Keratinocyte (primary cell): Measurements from ENCODE around the gene PAN3. TPM values are rescaled to one million over a fixed set of nuclear protein-coding genes. Genes with fewer than 3 reads are reported as not detected.

Source experiments
- DNase-seq: peaks from one replicate; pipeline ENCODE4 v3.0.0-alpha.2; 2011; ENCODE audit warnings: low read depth, missing footprints, low spot score
- FAIRE-seq: peaks from 2 replicates; lab custom pipeline; 2011; peaks lifted over from hg19 to GRCh38; lab: Jason Lieb, UNC
- H2AFZ ChIP-seq: 2 replicates; pipeline ENCODE4 v1.6.0; 2012; ENCODE audit warnings: low read length, control low read depth, inconsistent platforms; ENCODE audit not compliant: control insufficient read depth
- H3K27ac ChIP-seq: 2 replicates; pipeline ENCODE4 v1.5.1; 2011; ENCODE audit warnings: low read length; ENCODE audit not compliant: control insufficient read depth, insufficient read depth
- H3K27me3 ChIP-seq: 3 replicates; pipeline ENCODE4 v1.6.0; 2011; ENCODE audit warnings: low read length; ENCODE audit not compliant: control insufficient read depth, insufficient read depth; ENCODE audit errors: extremely low read depth
- H3K36me3 ChIP-seq, 2 experiments: 2 replicates in 1 of 2; 3 replicates in 1 of 2; pipeline ENCODE4 v1.5.1; 2011; ENCODE audit warnings: low read length in 2 of 2, mild to moderate bottlenecking in 1 of 2; ENCODE audit not compliant: control insufficient read depth in 2 of 2, insufficient read depth in 2 of 2; ENCODE audit errors: extremely low read depth in 1 of 2
- H3K4me1 ChIP-seq: 3 replicates; pipeline ENCODE4 v1.5.1; 2011; ENCODE audit warnings: low read length; ENCODE audit not compliant: control insufficient read depth, insufficient read depth; ENCODE audit errors: extremely low read depth
- H3K4me2 ChIP-seq: 3 replicates; pipeline ENCODE4 v1.6.0; 2011; ENCODE audit warnings: low read depth, low read length; ENCODE audit not compliant: control insufficient read depth, insufficient read depth; ENCODE audit errors: extremely low read depth
- H3K4me3 ChIP-seq, 3 experiments: fragments of 200-600 bp in 1 of 3; sonication (generic) in 1 of 3; 2 replicates in 2 of 3; 3 replicates in 1 of 3; pipeline ENCODE4 v1.5.1; 2011 to 2016; ENCODE audit warnings: low read length in 3 of 3, mild to moderate bottlenecking in 3 of 3, control low read depth in 2 of 3, inconsistent platforms in 1 of 3, low read depth in 1 of 3, mixed read lengths in 1 of 3, mixed run types in 1 of 3, moderate library complexity in 1 of 3; ENCODE audit not compliant: control insufficient read depth in 2 of 3, insufficient read depth in 2 of 3; ENCODE audit errors: extremely low read depth in 1 of 3
- H3K79me2 ChIP-seq: 2 replicates; pipeline ENCODE4 v1.6.0; 2012; ENCODE audit warnings: low read length; ENCODE audit not compliant: control insufficient read depth, insufficient read depth
- H3K9ac ChIP-seq: 3 replicates; pipeline ENCODE4 v1.6.0; 2011; ENCODE audit warnings: low read length; ENCODE audit not compliant: control insufficient read depth, insufficient read depth; ENCODE audit errors: extremely low read depth
- H3K9me1 ChIP-seq: 3 replicates; pipeline ENCODE4 v1.6.0; 2011; ENCODE audit warnings: low read length; ENCODE audit not compliant: control insufficient read depth, insufficient read depth; ENCODE audit errors: extremely low read depth
- H3K9me3 ChIP-seq: 2 replicates; pipeline ENCODE4 v1.5.1; 2012; ENCODE audit warnings: low read depth, low read length; ENCODE audit not compliant: control insufficient read depth
- H4K20me1 ChIP-seq: 3 replicates; pipeline ENCODE4 v1.6.0; 2011; ENCODE audit warnings: low read length; ENCODE audit not compliant: control insufficient read depth, insufficient read depth; ENCODE audit errors: extremely low read depth
- CTCF ChIP-seq, 3 experiments: IDR thresholded peaks in 1 of 3; conservative IDR thresholded peaks in 1 of 3; optimal IDR thresholded peaks in 1 of 3; 2 replicates in 2 of 3; 3 replicates in 1 of 3; pipeline versions ENCODE3 to v1.5.1; 2011; ENCODE audit warnings: low read length in 3 of 3, mild to moderate bottlenecking in 3 of 3, moderate library complexity in 2 of 3, control low read depth in 1 of 3, inconsistent platforms in 1 of 3; ENCODE audit not compliant: insufficient read depth in 2 of 3; ENCODE audit errors: extremely low read depth in 1 of 3
- EZH2 ChIP-seq: IDR thresholded peaks from one replicate; pipeline ENCODE4 v1.6.1; 2012; ENCODE audit warnings: inconsistent platforms, mild to moderate bottlenecking, low read length, moderate library complexity
- dilution Hi-C: fragments of 300-500 bp; cut with MboI; formaldehyde crosslinking; loops from one replicate; pipeline ENCODE4 v1.7.0; 2020; ENCODE audit warnings: low sequenced_read_pairs; ENCODE audit not compliant: extremely low pct_ligation_motif_present
- polyA plus RNA-seq, 5 experiments: library from polyadenylated mRNA; depleted of rRNA in 3 of 5; stranded (reverse) in 3 of 5; stranded (forward) in 1 of 5; unstranded in 1 of 5; fragments of >200 nt; gene quantifications; 1 replicate in 1 of 5; 2 replicates in 3 of 5; 3 replicates in 1 of 5; pipeline versions ENCODE4 v1.2.1 to v1.2.3, GENCODE V29; 2011 to 2012; ENCODE audit warnings: missing spikeins in 2 of 5, low read depth in 1 of 5, low replicate concordance in 1 of 5

Gene PAN3
- polyA plus RNA-seq, 1 donor (not counting 4 experiments of a cell fraction or from before 2014, with no cell fraction given), result 16.8 TPM

GRCh38 chr13:28314879-28315278 lies 176.5 kb downstream of the PAN3 start:
- DNase-seq (no peak), FAIRE-seq (no peak)
- Histone ChIP-seq H3K9ac (no peak overlapping the region), H3K9me1 (no peaks in the 10 kb centered on the region), H4K20me1 (no peaks in the 10 kb centered on the region), H3K79me2 (no peaks in the 10 kb centered on the region), H3K9me3 (no peaks in the 10 kb centered on the region), H3K4me2 (no peak overlapping the region), H3K27me3 (no peaks in the 10 kb centered on the region), H3K36me3 (no peaks in the 10 kb centered on the region), H3K4me1 (no peaks in the 10 kb centered on the region), H3K27ac (no peak overlapping the region), H3K4me3 (no peak overlapping the region), H2AFZ (no peak overlapping the region)
- no peak for TF ChIP-seq EZH2
- no peak for TF ChIP-seq CTCF (optimal IDR thresholded peaks at IDR 0.05 in 1 of 3, IDR thresholded peaks at IDR 0.05 in 1 of 3, conservative IDR thresholded peaks at IDR 0.05 in 1 of 3; ENCODE audit: extremely low read depth in 1 of 3, insufficient read depth in 2 of 3, low read length in 3 of 3)
- dilution Hi-C loops, result no loop called here

- H3K9me3 ChIP-seq, result no peaks in the 10 kb centered on the region
- no peak overlapping the region for H2AFZ ChIP-seq
- no peaks in the 10 kb centered on the region for H3K79me2 ChIP-seq
- FAIRE-seq, result no peak
- H3K9ac ChIP-seq, result no peak overlapping the region
- H3K4me2 ChIP-seq, result no peak overlapping the region
- no peak overlapping the region for H3K27ac ChIP-seq
- no peaks in the 10 kb centered on the region for H3K9me1 ChIP-seq
- no peaks in the 10 kb centered on the region for H4K20me1 ChIP-seq
- dilution Hi-C loops, result no loop called here
- no peaks in the 10 kb centered on the region for H3K36me3 ChIP-seq
- H3K4me3 ChIP-seq, result no peak overlapping the region
- no peak for TF ChIP-seq CTCF (optimal IDR thresholded peaks at IDR 0.05 in 1 of 3, IDR thresholded peaks at IDR 0.05 in 1 of 3, conservative IDR thresholded peaks at IDR 0.05 in 1 of 3; ENCODE audit: extremely low read depth in 1 of 3, insufficient read depth in 2 of 3, low read length in 3 of 3)
- TF ChIP-seq EZH2, result no peak
- no peaks in the 10 kb centered on the region for H3K4me1 ChIP-seq
- no peaks in the 10 kb centered on the region for H3K27me3 ChIP-seq
- DNase-seq, result no peak
Observed at GRCh38 chr13:28316129-28316528, 177.8 kb downstream of the PAN3 start.
